CD4-positive, alpha-beta T cell (primary cell): ENCODE measurements around the gene MRPS34. TPM values are rescaled to one million over a fixed set of nuclear protein-coding genes. Genes with fewer than 3 reads are reported as not detected.

Experiments used
- ATAC-seq: fragments of 200-7000 bp; cut with Tn5 transposase; one replicate; pipeline ENCODE4 v1.10.0; 2022; ENCODE audit warnings: mild to moderate bottlenecking; ENCODE audit not compliant: poor library complexity
- CTCF ChIA-PET: fragments of 350-600 bp; sonication (Branson Sonifier 250); formaldehyde crosslinking; loops from one replicate; lab custom pipeline; 2021; ENCODE audit warnings: antibody characterized with exemption, inconsistent platforms; lab: Charles Lee
- POLR2A ChIA-PET: fragments of 350-600 bp; sonication (Branson Sonifier 250); formaldehyde crosslinking; loops from one replicate; lab custom pipeline; 2021; ENCODE audit warnings: antibody characterized with exemption, inconsistent platforms; lab: Charles Lee
- DNase-seq, 14 experiments: peaks; one replicate each; pipeline ENCODE4 v3.0.0-alpha.2; 2013 to 2020; ENCODE audit warnings: mixed read lengths in 2 of 14
- H3K27ac ChIP-seq, 2 donors: one replicate each; pipeline versions ENCODE4 v1.5.1 to v1.7.0; 2013; ENCODE audit warnings: low read length in 2 of 2, low read depth in 1 of 2, mild to moderate bottlenecking in 1 of 2
- H3K27me3 ChIP-seq, 2 experiments: 1 replicate in 1 of 2; 2 replicates in 1 of 2; pipeline versions ENCODE4 v1.6.1 to v1.7.0; 2013; ENCODE audit warnings: low read length in 2 of 2, control low read depth in 1 of 2, mild to moderate bottlenecking in 1 of 2, moderate library complexity in 1 of 2; ENCODE audit not compliant: insufficient read depth in 2 of 2, control insufficient read depth in 1 of 2
- H3K36me3 ChIP-seq: one replicate; pipeline ENCODE4 v1.6.1; 2013; ENCODE audit warnings: low read length, control low read depth; ENCODE audit not compliant: insufficient read depth
- H3K4me1 ChIP-seq: one replicate; pipeline ENCODE4 v1.6.1; 2013; ENCODE audit warnings: low read length, control low read depth; ENCODE audit not compliant: insufficient read depth
- H3K4me3 ChIP-seq: one replicate; pipeline ENCODE4 v1.5.1; 2013; ENCODE audit warnings: mild to moderate bottlenecking, low read length, moderate library complexity
- H3K9me3 ChIP-seq, 2 experiments: 1 replicate in 1 of 2; 2 replicates in 1 of 2; pipeline versions ENCODE4 v1.6.1 to v1.7.0; 2013; ENCODE audit warnings: low read length in 2 of 2, mild to moderate bottlenecking in 2 of 2, control low read depth in 1 of 2, moderate library complexity in 1 of 2; ENCODE audit not compliant: control insufficient read depth in 1 of 2, insufficient read depth in 1 of 2
- H3K27ac Mint-ChIP-seq: one replicate; pipeline ENCODE4 v1.8.0; 2020; ENCODE audit warnings: mixed read lengths
- H3K27me3 Mint-ChIP-seq: one replicate; pipeline ENCODE4 v1.8.0; 2021; ENCODE audit warnings: mixed read lengths
- H3K36me3 Mint-ChIP-seq: one replicate; pipeline ENCODE4 v1.8.0; 2021; ENCODE audit warnings: low read depth, mixed read lengths
- H3K4me1 Mint-ChIP-seq: one replicate; pipeline ENCODE4 v1.8.0; 2021; ENCODE audit warnings: low read depth, mixed read lengths
- H3K4me3 Mint-ChIP-seq: one replicate; pipeline ENCODE4 v1.8.0; 2020; ENCODE audit warnings: mild to moderate bottlenecking, mixed read lengths
- H3K9me3 Mint-ChIP-seq: one replicate; pipeline ENCODE4 v1.8.0; 2020; ENCODE audit warnings: mixed read lengths
- CTCF ChIP-seq: fragments of 200-600 bp; IDR thresholded peaks from one replicate; pipeline ENCODE4 v1.8.0; 2022; ENCODE audit warnings: antibody characterized with exemption, mild to moderate bottlenecking
- intact Hi-C, 2 experiments: fragments of 100-400 bp; cut with DNase I in 1 of 2; cut with micrococcal nuclease in 1 of 2; formaldehyde crosslinking; loops; one replicate each; pipeline versions ENCODE4 v1.15.1 to v1.9.0; 2023 to 2025; cut with DNase I, micrococcal nuclease
- total RNA-seq, 174 experiments: library from RNA in 2 of 174; stranded (reverse) in 2 of 174; gene quantifications; one replicate each; pipeline ENCODE4 v1.2.3 and lab custom pipeline; 2021 to 2026

The MRPS34 gene
- total RNA-seq, 2 experiments from 2014 or later: 25.5 to 26.9 TPM

- Mint-ChIP-seq H3K4me1 (peaks cover 2% of the 10 kb centered on the region), H3K4me3 (no peak overlapping the region), H3K9me3 (no peaks in the 10 kb centered on the region), H3K36me3 (peaks cover 32% of the 10 kb centered on the region), H3K27ac (no peak overlapping the region), H3K27me3 (no peaks in the 10 kb centered on the region)
- TF ChIP-seq CTCF: no peak
- Histone ChIP-seq H3K27ac (no peak overlapping the region), H3K27me3 (no peaks in the 10 kb centered on the region), H3K4me1 (peaks cover 3% of the 10 kb centered on the region), H3K9me3 (no peaks in the 10 kb centered on the region), H3K4me3 (no peak overlapping the region), H3K36me3 (peaks cover 72% of the 10 kb centered on the region)
- POLR2A ChIA-PET: interaction anchor here (1.3 to 1.9 kb wide), 3 partner anchors 9 to 59 kb away, joined by 3 to 7 read pairs (median 5); partner anchors contain the start of genes MAPK8IP3, NUBP2 and SPSB3
- DNase-seq (no peak), ATAC-seq (no peak)
- intact Hi-C loops: loop anchor here in 1 of 2 experiments (5.0 kb wide), 1 partner anchor 177 kb away; the partner anchor contains the start of gene MSRB1
- CTCF ChIA-PET: interaction anchor here (0.9 kb wide), 1 partner anchor 59 kb away, joined by 3 read pairs; no protein-coding TSS in a partner anchor
Measured at GRCh38 chr16:1764971-1765370, 8.0 kb downstream of the MRPS34 start.

- Histone ChIP-seq H3K27me3 (no peaks in the 10 kb centered on the region), H3K9me3 (no peaks in the 10 kb centered on the region), H3K4me1 (no peaks in the 10 kb centered on the region), H3K4me3 (no peak overlapping the region), H3K27ac (no peak overlapping the region), H3K36me3 (peaks cover 72% of the 10 kb centered on the region)
- Mint-ChIP-seq H3K9me3 (no peaks in the 10 kb centered on the region), H3K4me1 (no peaks in the 10 kb centered on the region), H3K36me3 (peaks cover 25% of the 10 kb centered on the region), H3K4me3 (no peak overlapping the region), H3K27ac (no peak overlapping the region), H3K27me3 (no peaks in the 10 kb centered on the region)
- DNase-seq: no peak
- POLR2A ChIA-PET: interaction anchor here (1.3 to 1.9 kb wide), 3 partner anchors 10 to 58 kb away, joined by 3 to 7 read pairs (median 5); partner anchors contain the start of genes MAPK8IP3, NUBP2 and SPSB3
- ATAC-seq: no peak
- intact Hi-C loops: no loop called here
- CTCF ChIA-PET: interaction anchor here (0.9 kb wide), 1 partner anchor 58 kb away, joined by 3 read pairs; no protein-coding TSS in a partner anchor
- TF ChIP-seq CTCF: no peak
Measured at GRCh38 chr16:1763521-1764511, 9.1 kb downstream of the MRPS34 start.

GRCh38 chr16:1762879-1763520 lies 9.9 kb downstream of the MRPS34 start:
- ATAC-seq (no peak), DNase-seq (no peak)
- Mint-ChIP-seq H3K9me3 (no peaks in the 10 kb centered on the region), H3K4me1 (no peaks in the 10 kb centered on the region), H3K27me3 (no peaks in the 10 kb centered on the region), H3K36me3 (peaks cover 18% of the 10 kb centered on the region), H3K4me3 (no peak overlapping the region), H3K27ac (no peak overlapping the region)
- peaks cover under 1% of the 10 kb centered on the region for H3K4me1 ChIP-seq
- ChIA-PET POLR2A (no interaction called here), CTCF (no interaction called here)
- intact Hi-C loops: no loop called here
- H3K4me3 ChIP-seq: no peak overlapping the region
- H3K9me3 ChIP-seq: no peaks in the 10 kb centered on the region
- H3K36me3 ChIP-seq: peaks cover 70% of the 10 kb centered on the region
- no peaks in the 10 kb centered on the region for H3K27me3 ChIP-seq
- no peak overlapping the region for H3K27ac ChIP-seq
- TF ChIP-seq CTCF: no peak
